Heart left ventricle (tissue), 13 donors: ENCODE measurements around the gene SCP2D1.

Source experiments
- POLR2A ChIP-seq, 2 donors: fragments of 450-650 bp; IDR thresholded peaks; one replicate each; pipeline ENCODE4 v1.6.1; 2017; ENCODE audit warnings: antibody characterized with exemption in 2 of 2, mild to moderate bottlenecking in 2 of 2, moderate library complexity in 2 of 2
- TF ChIP-seq, protein P1 (sequence below), 12 donors: fragments of 200-600 bp; sonication (generic) in 4 of 12; IDR thresholded peaks; one replicate each; pipeline versions ENCODE4 v1.5.0 to v1.8.0; 2018 to 2022; ENCODE audit warnings: antibody characterized with exemption in 12 of 12, mild to moderate bottlenecking in 5 of 12
- donor health status: ischemic (EF 13 %, LVEDD 7.1; RV severe dilation, severe dysfunction).
- donor health status: DM: no; HTN: yes; CAD: no.
- donor health status: DM: no; HTN: no; CAD: no.
- donor health status: ischemic (EF 25% LVEDD 6.9; RV normal size, moderate dysfunction).
- donor health status: ischemic (EF 25% LVEDD 5.7; RV mildly dilated, moderate dysfunction).
- donor health status: ischemic (EF 35%, LVEDD 5.7; RV mildly dilated, moderate dysfunction).
- donor health status: nonischemic (EF 11% LVEDD 7.7; RV severe dilation, severe dysfunction).
- donor health status: DM: yes; HTN: yes; CAD: no.
- donor health status: PGD.
- donor health status: ischemic (EF 29% LVEDD 5.4; RV normal size, mild dysfunction).
- donor health status: nonischemic (EF 23%, LVEDD 6.1; RV moderate dilation, normal function).

DNA sequence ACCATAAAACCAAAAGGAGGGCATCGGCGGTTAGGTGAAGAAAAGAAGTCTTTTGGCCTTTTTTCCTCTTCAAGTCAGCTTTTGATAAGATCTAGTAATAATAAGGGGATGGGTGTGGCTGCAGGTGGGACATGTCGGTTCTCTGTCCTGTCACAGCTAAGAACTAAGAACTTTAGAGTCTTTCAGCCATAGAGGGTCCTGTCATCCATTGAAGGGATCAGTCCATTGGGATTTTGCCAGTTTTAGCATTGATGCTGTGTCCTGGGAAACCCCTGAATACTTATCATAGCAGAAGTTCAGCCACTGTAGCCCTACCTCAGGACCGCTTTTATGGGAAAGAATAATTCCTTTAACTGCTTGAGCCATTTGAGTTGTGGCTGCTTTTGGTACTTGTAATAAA is 18.2 kb upstream of the SCP2D1 start:
- TF ChIP-seq POLR2A (IDR thresholded peaks at IDR 0.05), result no peak
- TF ChIP-seq, protein P1, sequence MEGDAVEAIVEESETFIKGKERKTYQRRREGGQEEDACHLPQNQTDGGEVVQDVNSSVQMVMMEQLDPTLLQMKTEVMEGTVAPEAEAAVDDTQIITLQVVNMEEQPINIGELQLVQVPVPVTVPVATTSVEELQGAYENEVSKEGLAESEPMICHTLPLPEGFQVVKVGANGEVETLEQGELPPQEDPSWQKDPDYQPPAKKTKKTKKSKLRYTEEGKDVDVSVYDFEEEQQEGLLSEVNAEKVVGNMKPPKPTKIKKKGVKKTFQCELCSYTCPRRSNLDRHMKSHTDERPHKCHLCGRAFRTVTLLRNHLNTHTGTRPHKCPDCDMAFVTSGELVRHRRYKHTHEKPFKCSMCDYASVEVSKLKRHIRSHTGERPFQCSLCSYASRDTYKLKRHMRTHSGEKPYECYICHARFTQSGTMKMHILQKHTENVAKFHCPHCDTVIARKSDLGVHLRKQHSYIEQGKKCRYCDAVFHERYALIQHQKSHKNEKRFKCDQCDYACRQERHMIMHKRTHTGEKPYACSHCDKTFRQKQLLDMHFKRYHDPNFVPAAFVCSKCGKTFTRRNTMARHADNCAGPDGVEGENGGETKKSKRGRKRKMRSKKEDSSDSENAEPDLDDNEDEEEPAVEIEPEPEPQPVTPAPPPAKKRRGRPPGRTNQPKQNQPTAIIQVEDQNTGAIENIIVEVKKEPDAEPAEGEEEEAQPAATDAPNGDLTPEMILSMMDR (IDR thresholded peaks at IDR 0.05), result no peak
